ENCODE measurements around the gene ERBB4. TPM values are rescaled to one million over a fixed set of nuclear protein-coding genes. Genes with fewer than 3 reads are reported as not detected.

Gene ERBB4
- total RNA-seq, 4 donors from 2014 or later, result 0.26 to 13.3 (median 2.4) TPM

GRCh38 chr2:211516537-211516936 lies 1022.1 kb downstream of the ERBB4 start:
- no peak for TF ChIP-seq POLR2A (IDR thresholded peaks at IDR 0.05)
- TF ChIP-seq CTCF (IDR thresholded peaks at IDR 0.05), result no peak

GRCh38 chr2:211514049-211514448 lies 1024.6 kb downstream of the ERBB4 start:
- TF ChIP-seq POLR2A (IDR thresholded peaks at IDR 0.05) (no peak), CTCF (IDR thresholded peaks at IDR 0.05) (no peak)
- H3K4me1 ChIP-seq, result no peaks in the 10 kb centered on the region
- no peak overlapping the region for H3K4me3 ChIP-seq
- no peaks in the 10 kb centered on the region for H3K27me3 ChIP-seq
- H3K27ac ChIP-seq, result no peak overlapping the region
- intact Hi-C loops (cut with DNase I; ENCODE audit: low total_unique reads), result no loop called here
- H3K9me3 ChIP-seq, result no peaks in the 10 kb centered on the region
- H3K36me3 ChIP-seq, result no peaks in the 10 kb centered on the region
- DNase-seq, result no peak

More at GRCh38 chr2:211516537-211516936, 1022.1 kb downstream of the ERBB4 start:
- Histone ChIP-seq H3K9me3 (no peaks in the 10 kb centered on the region), H3K27me3 (no peaks in the 10 kb centered on the region), H3K4me3 (no peak overlapping the region), H3K36me3 (no peaks in the 10 kb centered on the region), H3K4me1 (no peaks in the 10 kb centered on the region), H3K27ac (no peak overlapping the region)
- intact Hi-C loops (cut with DNase I; ENCODE audit: low total_unique reads), result no loop called here
- no peak for DNase-seq

- Histone ChIP-seq H3K27me3 (no peaks in the 10 kb centered on the region), H3K4me3 (no peak overlapping the region), H3K36me3 (no peaks in the 10 kb centered on the region), H3K27ac (no peak overlapping the region), H3K4me1 (no peaks in the 10 kb centered on the region), H3K9me3 (no peaks in the 10 kb centered on the region)
- intact Hi-C loops (cut with DNase I; ENCODE audit: low total_unique reads), result no loop called here
- TF ChIP-seq CTCF (IDR thresholded peaks at IDR 0.05) (no peak), POLR2A (IDR thresholded peaks at IDR 0.05) (no peak)
- no peak for DNase-seq
Observed at GRCh38 chr2:211513446-211513845, 1025.2 kb downstream of the ERBB4 start.

GRCh38 chr2:211512806-211513205 lies 1025.8 kb downstream of the ERBB4 start:
- intact Hi-C loops (cut with DNase I; ENCODE audit: low total_unique reads), result no loop called here
- no peak overlapping the region for H3K4me3 ChIP-seq
- H3K27me3 ChIP-seq, result no peaks in the 10 kb centered on the region
- TF ChIP-seq CTCF (IDR thresholded peaks at IDR 0.05), result no peak
- TF ChIP-seq POLR2A (IDR thresholded peaks at IDR 0.05), result no peak
- H3K4me1 ChIP-seq, result no peaks in the 10 kb centered on the region
- H3K27ac ChIP-seq, result no peak overlapping the region
- no peaks in the 10 kb centered on the region for H3K36me3 ChIP-seq
- DNase-seq, result no peak
- no peaks in the 10 kb centered on the region for H3K9me3 ChIP-seq

GRCh38 chr2:211503856-211504255 lies 1034.7 kb downstream of the ERBB4 start:
- H3K36me3 ChIP-seq, result no peaks in the 10 kb centered on the region
- no peaks in the 10 kb centered on the region for H3K9me3 ChIP-seq
- TF ChIP-seq POLR2A (IDR thresholded peaks at IDR 0.05), result no peak
- TF ChIP-seq CTCF (IDR thresholded peaks at IDR 0.05), result no peak
- H3K27ac ChIP-seq, result no peak overlapping the region
- intact Hi-C loops (cut with DNase I; ENCODE audit: low total_unique reads), result no loop called here
- DNase-seq, result no peak
- no peaks in the 10 kb centered on the region for H3K27me3 ChIP-seq
- no peaks in the 10 kb centered on the region for H3K4me1 ChIP-seq
- no peak overlapping the region for H3K4me3 ChIP-seq

All from uterus (tissue), 4 donors.